Endothelial cell of umbilical vein (primary cell): ENCODE measurements around the gene PPP1R13L. TPM values are rescaled to one million over a fixed set of nuclear protein-coding genes. Genes with fewer than 3 reads are reported as not detected.

ENCODE experiments used
- BruUV-seq: library from RNA; stranded (reverse); fragments of 400-500 nt; replicated peaks from 2 replicates; lab custom pipeline; 2021; lab: Mats Ljungman, UMichigan
- CTCF ChIA-PET: fragments of 300-600, 350-600 bp; sonication (Branson Sonifier 250); formaldehyde crosslinking; loops from one replicate; lab custom pipeline; 2021; ENCODE audit warnings: antibody characterized with exemption, inconsistent platforms; lab: Charles Lee
- POLR2A ChIA-PET: fragments of 300-600, 350-600 bp; sonication (Branson Sonifier 250); formaldehyde crosslinking; loops from one replicate; lab custom pipeline; 2021; ENCODE audit warnings: antibody characterized with exemption, inconsistent platforms; lab: Charles Lee
- DNase-seq: peaks from one replicate; pipeline ENCODE4 v3.0.0-alpha.2; 2011; ENCODE audit warnings: low read depth, low spot score
- FAIRE-seq: peaks from 2 replicates; lab custom pipeline; 2011; peaks lifted over from hg19 to GRCh38; lab: Jason Lieb, UNC
- H2AFZ ChIP-seq: 2 replicates; pipeline ENCODE4 v1.6.0; 2012; ENCODE audit warnings: low read depth, low read length, control low read depth, inconsistent platforms
- H3K27ac ChIP-seq: 2 replicates; pipeline ENCODE4 v1.5.1; 2011; ENCODE audit warnings: low read depth, mild to moderate bottlenecking, control low read depth, low read length, moderate library complexity; ENCODE audit not compliant: insufficient read depth
- H3K27me3 ChIP-seq, 2 experiments: 2 replicates each; pipeline versions ENCODE4 v1.6.0 to v1.6.1; 2011; ENCODE audit warnings: low read length in 2 of 2, mixed read lengths in 1 of 2; ENCODE audit not compliant: control insufficient read depth in 2 of 2, insufficient read depth in 2 of 2
- H3K36me3 ChIP-seq, 2 experiments: 2 replicates in 1 of 2; 3 replicates in 1 of 2; pipeline ENCODE4 v1.5.1; 2011; ENCODE audit warnings: low read length in 2 of 2, mild to moderate bottlenecking in 1 of 2, moderate library complexity in 1 of 2; ENCODE audit not compliant: control insufficient read depth in 2 of 2, insufficient read depth in 2 of 2; ENCODE audit errors: extremely low read depth in 1 of 2
- H3K4me1 ChIP-seq: 3 replicates; pipeline ENCODE4 v1.5.1; 2011; ENCODE audit warnings: mild to moderate bottlenecking, low read length; ENCODE audit not compliant: control insufficient read depth, insufficient read depth; ENCODE audit errors: extremely low read depth
- H3K4me2 ChIP-seq: 2 replicates; pipeline ENCODE4 v1.6.1; 2011; ENCODE audit warnings: low read length, control low read depth, mixed read lengths; ENCODE audit not compliant: insufficient read depth
- H3K4me3 ChIP-seq, 3 experiments: fragments of 200-600 bp in 1 of 3; sonication (generic), shearing (Covaris generic) in 1 of 3; replicated peaks in 1 of 3; 2 replicates each; pipeline ENCODE4 v1.5.1; 2011 to 2016; ENCODE audit warnings: control low read depth in 3 of 3, low read length in 3 of 3, mild to moderate bottlenecking in 2 of 3, inconsistent platforms in 1 of 3, low read depth in 1 of 3, moderate library complexity in 1 of 3; ENCODE audit not compliant: insufficient read depth in 1 of 3
- H3K79me2 ChIP-seq: 2 replicates; pipeline ENCODE4 v1.6.0; 2012; ENCODE audit warnings: low read length, inconsistent platforms; ENCODE audit not compliant: control insufficient read depth, insufficient read depth
- H3K9ac ChIP-seq: replicated peaks from 2 replicates; pipeline ENCODE3; 2011; ENCODE audit warnings: low read length, control low read depth; ENCODE audit not compliant: insufficient read depth; ENCODE audit errors: extremely low read depth
- H3K9me1 ChIP-seq: replicated peaks from 3 replicates; pipeline ENCODE4 v1.6.0; 2011; ENCODE audit warnings: mild to moderate bottlenecking, low read length; ENCODE audit not compliant: control insufficient read depth, insufficient read depth; ENCODE audit errors: extremely low read depth
- H3K9me3 ChIP-seq: replicated peaks from 2 replicates; pipeline ENCODE4 v1.5.1; 2012; ENCODE audit warnings: low read length, inconsistent platforms; ENCODE audit not compliant: control insufficient read depth, insufficient read depth
- H4K20me1 ChIP-seq: replicated peaks from 2 replicates; pipeline ENCODE3; 2011; ENCODE audit warnings: mild to moderate bottlenecking, low read length; ENCODE audit not compliant: control insufficient read depth, insufficient read depth; ENCODE audit errors: extremely low read depth
- FOS ChIP-seq: IDR thresholded peaks from 2 replicates; pipeline ENCODE4 v1.6.1; 2011; ENCODE audit warnings: mild to moderate bottlenecking, low read length, moderate library complexity, borderline replicate concordance; ENCODE audit not compliant: insufficient read depth
- GATA2 ChIP-seq: IDR thresholded peaks from 2 replicates; pipeline ENCODE4 v1.7.0; 2011; ENCODE audit warnings: low read depth, mild to moderate bottlenecking, moderate library complexity, mixed read lengths, low read length; ENCODE audit not compliant: insufficient read length, insufficient read depth
- JUN ChIP-seq: IDR thresholded peaks from 2 replicates; pipeline ENCODE4 v1.6.1; 2011; ENCODE audit warnings: borderline replicate concordance, low read depth; ENCODE audit not compliant: insufficient read length, insufficient read depth
- MAX ChIP-seq: IDR thresholded peaks from 2 replicates; pipeline ENCODE4 v1.6.1; 2011; ENCODE audit not compliant: insufficient read depth, insufficient read length
- POLR2A ChIP-seq: IDR thresholded peaks from 2 replicates; pipeline ENCODE4 v1.6.1; 2012; ENCODE audit warnings: low read depth, mild to moderate bottlenecking, control low read depth, low read length
- POLR2AphosphoS5 ChIP-seq: IDR thresholded peaks from 2 replicates; pipeline ENCODE4 v1.6.1; 2012; ENCODE audit warnings: low read depth, mild to moderate bottlenecking, control low read depth, low read length, moderate library complexity; ENCODE audit not compliant: insufficient read depth
- dilution Hi-C: fragments of 300-500 bp; cut with MboI; formaldehyde crosslinking; loops from one replicate; pipeline ENCODE4 v1.15.0; 2019; ENCODE audit warnings: low sequenced_read_pairs; ENCODE audit not compliant: extremely low pct_ligation_motif_present
- intact Hi-C: fragments of 100-400 bp; cut with micrococcal nuclease; formaldehyde crosslinking; loops from one replicate; pipeline ENCODE4 v1.10.0; 2022
- polyA plus RNA-seq, 4 experiments: library from polyadenylated mRNA; depleted of rRNA in 3 of 4; stranded (reverse) in 3 of 4; unstranded in 1 of 4; fragments of >200 nt; gene quantifications; 2 replicates each; pipeline versions ENCODE4 v1.2.1 to v1.2.3, GENCODE V29; 2011 to 2012; ENCODE audit warnings: missing spikeins in 1 of 4
- total RNA-seq: library from RNA; stranded (reverse); gene quantifications from 2 replicates; pipeline ENCODE4 v1.2.3, GENCODE V29; 2021

Gene PPP1R13L
- total and polyA plus RNA-seq, 2 donors (not counting 3 experiments of a cell fraction or from before 2014, with no cell fraction given): 28.5 to 77.4 TPM

GRCh38 chr19:45391871-45392665 lies 12.8 kb downstream of the PPP1R13L start:
- TF ChIP-seq POLR2AphosphoS5 (peak; percentile 24), FOS (no peak)
- dilution Hi-C loops: no loop called here
- no peak overlapping the region for H3K4me2 ChIP-seq
- DNase-seq: no peak
- H3K4me1 ChIP-seq: no peaks in the 10 kb centered on the region
- H3K9me1 ChIP-seq: no peaks in the 10 kb centered on the region
- no peak overlapping the region for H3K9ac ChIP-seq
- H3K4me3 ChIP-seq: no peak overlapping the region
- no peaks in the 10 kb centered on the region for H4K20me1 ChIP-seq
- H3K27me3 ChIP-seq: no peaks in the 10 kb centered on the region
- ChIA-PET CTCF (interaction anchor here (2.1 kb wide), 1 partner anchor 10 kb away, joined by 4 read pairs; no protein-coding TSS in a partner anchor), POLR2A (no interaction called here)
- no peaks in the 10 kb centered on the region for H3K9me3 ChIP-seq
- H2AFZ ChIP-seq: no peak overlapping the region
- no peak for FAIRE-seq
- peaks cover 5 to 9% of the 10 kb centered on the region in 2 experiments for H3K36me3 ChIP-seq
- intact Hi-C loops: no loop called here
- H3K27ac ChIP-seq: no peak overlapping the region
- no peaks in the 10 kb centered on the region for H3K79me2 ChIP-seq
- BruUV-seq: no TSS peak

- no TSS peak for BruUV-seq
- CTCF ChIA-PET: interaction anchor here (1.2 to 2.1 kb wide), 2 partner anchors 11 to 87 kb away, joined by 4 to 5 read pairs; no protein-coding TSS in a partner anchor
- Histone ChIP-seq H3K9me3 (no peaks in the 10 kb centered on the region), H3K36me3 (peaks cover 4 to 7% of the 10 kb centered on the region in 2 experiments), H3K4me3 (no peak overlapping the region), H3K27ac (no peak overlapping the region), H3K79me2 (no peaks in the 10 kb centered on the region), H2AFZ (no peak overlapping the region), H3K4me1 (peaks cover under 1% of the 10 kb centered on the region), H3K9me1 (no peaks in the 10 kb centered on the region), H4K20me1 (no peaks in the 10 kb centered on the region), H3K4me2 (no peak overlapping the region), H3K27me3 (no peaks in the 10 kb centered on the region), H3K9ac (no peak overlapping the region)
- POLR2A ChIA-PET: no interaction called here
- DNase-seq: no peak
- intact Hi-C loops (no loop called here), dilution Hi-C loops (no loop called here)
- TF ChIP-seq MAX (no peak), JUN (no peak), POLR2AphosphoS5 (no peak), GATA2 (no peak), POLR2A (peak; percentile 43)
- no peak for FAIRE-seq
Observed at GRCh38 chr19:45391346-45391745, 13.5 kb downstream of the PPP1R13L start.
